Mucosa of stomach (tissue), 1 donor: ENCODE measurements around the gene DNAI2.

ENCODE experiments used
- H3K27me3 ChIP-seq: one replicate; pipeline ENCODE4 v1.7.0; 2013; ENCODE audit warnings: mild to moderate bottlenecking, low read length; ENCODE audit not compliant: control insufficient read depth, insufficient read depth
- H3K36me3 ChIP-seq: one replicate; pipeline ENCODE4 v1.7.0; 2013; ENCODE audit warnings: low read length; ENCODE audit not compliant: control insufficient read depth, insufficient read depth
- H3K4me1 ChIP-seq: one replicate; pipeline ENCODE4 v1.7.0; 2013; ENCODE audit warnings: mild to moderate bottlenecking, low read length; ENCODE audit not compliant: control insufficient read depth, insufficient read depth
- H3K4me3 ChIP-seq: one replicate; pipeline ENCODE4 v1.7.0; 2013; ENCODE audit warnings: low read length
- H3K9ac ChIP-seq: one replicate; pipeline ENCODE4 v1.7.0; 2013; ENCODE audit warnings: mild to moderate bottlenecking, low read length, moderate library complexity
- H3K9me3 ChIP-seq: one replicate; pipeline ENCODE4 v1.7.0; 2013; ENCODE audit warnings: mild to moderate bottlenecking, low read length, moderate library complexity; ENCODE audit not compliant: control insufficient read depth
- donor health status: Pancreatic carcinoma.

DNAI2 gene

DNA sequence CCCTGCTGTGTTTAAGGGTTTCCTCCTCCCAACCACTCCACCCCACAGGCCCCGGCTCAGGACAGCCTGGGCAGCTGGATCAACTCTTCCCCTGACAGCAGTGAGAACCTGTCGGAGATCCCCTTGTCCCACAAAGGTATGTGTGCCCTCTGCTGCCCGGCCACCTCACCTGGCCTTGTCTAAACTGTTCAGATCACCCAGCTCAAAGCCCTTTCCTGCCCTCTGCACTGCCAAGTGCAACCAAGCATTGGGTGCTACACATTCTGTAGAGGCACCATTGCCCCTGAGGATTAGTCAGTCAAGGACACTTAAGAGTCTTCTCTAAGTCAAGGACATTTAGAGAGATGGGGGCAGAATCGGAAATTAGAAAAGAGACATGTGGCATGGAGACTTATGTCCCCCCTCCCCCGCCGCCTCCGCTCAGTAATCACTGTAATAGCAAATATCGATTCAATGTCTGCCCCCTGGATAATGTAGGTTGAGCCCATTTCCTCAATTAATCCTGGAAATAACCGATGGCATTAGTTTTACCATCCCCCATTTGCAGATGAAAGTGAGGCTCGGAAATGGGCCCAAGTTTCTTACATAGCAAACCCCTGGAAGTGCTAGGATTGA is 79.5 kb downstream of the DNAI2 start:
- Histone ChIP-seq H3K4me1 (peaks cover 8% of the 10 kb centered on the region), H3K9ac (no peak overlapping the region), H3K9me3 (no peaks in the 10 kb centered on the region), H3K27me3 (peaks cover 68% of the 10 kb centered on the region), H3K4me3 (no peak overlapping the region), H3K36me3 (no peaks in the 10 kb centered on the region)

DNA sequence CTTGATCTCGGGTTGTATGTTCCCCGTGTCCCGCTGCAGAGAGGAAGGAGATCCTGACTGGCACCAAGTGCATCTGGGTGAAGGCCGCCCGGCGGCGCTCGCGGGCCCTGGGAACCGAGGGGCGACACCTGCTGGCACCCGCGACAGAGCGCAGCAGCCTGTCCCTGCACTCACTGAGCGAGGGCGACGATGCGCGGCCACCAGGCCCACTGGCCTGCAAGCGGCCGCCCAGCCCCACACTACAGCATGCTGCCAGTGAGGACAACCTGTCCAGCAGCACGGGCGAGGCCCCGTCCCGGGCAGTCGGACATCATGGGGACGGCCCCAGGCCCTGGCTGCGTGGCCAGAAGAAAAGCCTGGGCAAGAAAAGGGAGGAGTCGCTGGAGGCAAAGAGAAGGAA is 80.1 kb downstream of the DNAI2 start:
- H3K36me3 ChIP-seq, result no peaks in the 10 kb centered on the region
- H3K9me3 ChIP-seq, result no peaks in the 10 kb centered on the region
- H3K9ac ChIP-seq, result no peak overlapping the region
- H3K4me3 ChIP-seq, result no peak overlapping the region
- peaks cover 72% of the 10 kb centered on the region for H3K27me3 ChIP-seq
- H3K4me1 ChIP-seq, result peaks cover 8% of the 10 kb centered on the region

- no peak overlapping the region for H3K4me3 ChIP-seq
- no peaks in the 10 kb centered on the region for H3K36me3 ChIP-seq
- H3K27me3 ChIP-seq, result peaks cover 69% of the 10 kb centered on the region
- peaks cover 8% of the 10 kb centered on the region for H3K4me1 ChIP-seq
- no peak overlapping the region for H3K9ac ChIP-seq
- H3K9me3 ChIP-seq, result no peaks in the 10 kb centered on the region
Measured at GRCh38 chr17:74354561-74354960, 80.5 kb downstream of the DNAI2 start.

GRCh38 chr17:74355065-74355464 is 81.0 kb downstream of the DNAI2 start:
- peaks cover 74% of the 10 kb centered on the region for H3K27me3 ChIP-seq
- H3K4me3 ChIP-seq, result no peak overlapping the region
- H3K36me3 ChIP-seq, result no peaks in the 10 kb centered on the region
- no peak overlapping the region for H3K9ac ChIP-seq
- peaks cover 8% of the 10 kb centered on the region for H3K4me1 ChIP-seq
- H3K9me3 ChIP-seq, result no peaks in the 10 kb centered on the region

- peaks cover 8% of the 10 kb centered on the region for H3K4me1 ChIP-seq
- H3K9me3 ChIP-seq, result no peaks in the 10 kb centered on the region
- H3K9ac ChIP-seq, result no peak overlapping the region
- no peaks in the 10 kb centered on the region for H3K36me3 ChIP-seq
- peaks cover 87% of the 10 kb centered on the region for H3K27me3 ChIP-seq
- H3K4me3 ChIP-seq, result no peak overlapping the region
Measured at GRCh38 chr17:74356646-74357465, 82.8 kb downstream of the DNAI2 start.

GRCh38 chr17:74357466-74357809 is 83.4 kb downstream of the DNAI2 start:
- H3K9me3 ChIP-seq, result no peaks in the 10 kb centered on the region
- peaks cover 8% of the 10 kb centered on the region for H3K4me1 ChIP-seq
- H3K27me3 ChIP-seq, result peaks cover 87% of the 10 kb centered on the region
- no peak overlapping the region for H3K9ac ChIP-seq
- no peak overlapping the region for H3K4me3 ChIP-seq
- H3K36me3 ChIP-seq, result no peaks in the 10 kb centered on the region

DNA sequence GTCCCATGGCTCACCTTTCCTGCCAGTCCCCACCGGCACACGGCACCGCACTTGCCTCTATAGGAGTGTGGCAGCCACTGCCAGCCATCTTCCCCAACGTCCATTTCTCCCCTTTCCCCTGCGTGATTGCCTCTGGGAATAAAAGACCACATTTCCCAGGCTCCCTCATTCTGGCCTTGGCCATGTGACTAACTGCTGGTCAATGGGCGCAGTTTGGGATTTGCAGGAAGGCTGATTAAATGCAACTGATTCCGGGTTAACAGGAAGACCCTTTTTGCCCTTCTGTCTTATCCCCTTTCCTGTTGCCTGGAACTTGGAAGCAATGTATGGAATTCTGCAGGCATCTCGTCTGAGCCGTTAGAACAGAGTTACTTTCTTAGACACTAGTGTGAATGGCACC is 84.7 kb downstream of the DNAI2 start:
- peaks cover 8% of the 10 kb centered on the region for H3K4me1 ChIP-seq
- H3K9me3 ChIP-seq, result no peaks in the 10 kb centered on the region
- no peak overlapping the region for H3K9ac ChIP-seq
- H3K4me3 ChIP-seq, result no peak overlapping the region
- no peaks in the 10 kb centered on the region for H3K36me3 ChIP-seq
- H3K27me3 ChIP-seq, result peaks cover 82% of the 10 kb centered on the region

- H3K4me3 ChIP-seq, result no peak overlapping the region
- no peaks in the 10 kb centered on the region for H3K9me3 ChIP-seq
- H3K9ac ChIP-seq, result no peak overlapping the region
- no peaks in the 10 kb centered on the region for H3K36me3 ChIP-seq
- H3K27me3 ChIP-seq, result peaks cover 78% of the 10 kb centered on the region
- peaks cover 8% of the 10 kb centered on the region for H3K4me1 ChIP-seq
Measured at GRCh38 chr17:74359916-74360315, 85.9 kb downstream of the DNAI2 start.

DNA sequence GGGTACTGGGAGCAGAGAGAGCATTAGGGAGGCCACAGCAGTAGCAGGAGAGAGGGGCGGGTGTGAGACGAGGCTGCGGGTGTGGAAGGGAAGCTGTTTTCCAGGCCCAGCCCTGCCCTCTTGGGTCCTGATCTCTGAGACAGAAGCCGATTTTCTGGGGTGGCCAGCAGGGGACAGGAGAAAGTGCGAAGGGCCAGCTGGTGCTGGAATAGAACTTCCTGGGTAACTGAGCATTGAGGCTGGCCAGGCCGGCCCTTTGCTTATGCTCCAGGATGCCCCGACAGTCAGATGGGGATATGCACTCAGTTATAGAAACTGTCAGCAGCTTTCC is 86.8 kb downstream of the DNAI2 start:
- Histone ChIP-seq H3K4me3 (no peak overlapping the region), H3K4me1 (peaks cover 8% of the 10 kb centered on the region), H3K9me3 (no peaks in the 10 kb centered on the region), H3K27me3 (peaks cover 69% of the 10 kb centered on the region), H3K9ac (no peak overlapping the region), H3K36me3 (no peaks in the 10 kb centered on the region)

- Histone ChIP-seq H3K9me3 (no peaks in the 10 kb centered on the region), H3K4me3 (no peak within 1 kb of the TSS), H3K9ac (no peak within 1 kb of the TSS), H3K36me3 (no peaks in the 10 kb centered on the region), H3K4me1 (peaks cover 6% of the 10 kb centered on the region), H3K27me3 (peaks cover 63% of the 10 kb centered on the region)
Measured at GRCh38 chr17:74361230-74362068, 87.4 kb downstream of the DNAI2 start, which contains the start of gene BTBD17. Gene BTBD17 (minus strand): TSS chr17:74361868. CDS start chr17:74361819, 49 bp downstream.

DNA sequence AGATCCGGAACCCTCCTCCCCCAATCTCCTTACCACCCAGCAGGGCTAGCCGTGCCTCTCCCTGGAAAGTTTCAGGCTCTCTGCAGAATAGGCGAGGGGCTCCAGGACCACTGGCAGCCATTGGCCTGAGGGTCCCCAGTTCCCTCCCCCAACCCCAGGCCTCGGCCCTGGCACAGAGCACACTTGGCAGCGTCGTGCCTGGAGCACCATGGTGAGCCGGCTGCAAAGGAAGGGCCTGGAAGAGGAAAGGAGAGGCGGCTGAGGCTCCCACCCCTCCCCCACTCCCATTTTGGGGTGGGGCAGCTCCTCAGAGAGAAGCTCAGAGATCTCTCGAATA is 88.0 kb downstream of the DNAI2 start:
- H3K9ac ChIP-seq, result no peak overlapping the region

More for the DNA sequence above, 88.0 kb downstream of the DNAI2 start:
- Histone ChIP-seq H3K4me3 (no peak overlapping the region), H3K9me3 (no peaks in the 10 kb centered on the region), H3K27me3 (peaks cover 57% of the 10 kb centered on the region), H3K36me3 (no peaks in the 10 kb centered on the region), H3K4me1 (peaks cover 3% of the 10 kb centered on the region)
